Body of pancreas (tissue), 4 donors: ENCODE measurements around the gene TFPI2. TPM values are rescaled to one million over a fixed set of nuclear protein-coding genes. Genes with fewer than 3 reads are reported as not detected.
"Not testable (repeated sequence)": the region's sequence is repeated elsewhere in the genome, so short reads cannot be mapped to it uniquely, and the experiment has no call there.

Experiments
- ATAC-seq: fragments of 150-250 bp; one replicate; pipeline ENCODE4 v1.9.1; 2016
- DNase-seq, 4 donors: peaks; one replicate each; pipeline ENCODE4 v3.0.0-alpha.2; 2019
- H3K27ac ChIP-seq, 4 donors: fragments of 200-600 bp; sonication (generic); 1 replicate in 3 of 4; 2 replicates in 1 of 4; pipeline versions ENCODE4 v1.5.1 to v1.6.1; 2016 to 2019; ENCODE audit warnings: mild to moderate bottlenecking in 1 of 4, mixed read lengths in 1 of 4, moderate library complexity in 1 of 4
- H3K27me3 ChIP-seq, 2 donors: fragments of 200-600 bp; sonication (generic); one replicate each; pipeline ENCODE4 v1.6.0; 2016; ENCODE audit warnings: mild to moderate bottlenecking in 1 of 2
- H3K36me3 ChIP-seq, 2 donors: fragments of 200-600 bp; sonication (generic); replicated peaks in 1 of 2; 2 replicates each; pipeline ENCODE4 v1.5.1; 2016; ENCODE audit warnings: low read depth in 2 of 2; ENCODE audit not compliant: insufficient read depth in 1 of 2
- H3K4me1 ChIP-seq: fragments of 200-600 bp; sonication (generic); one replicate; pipeline ENCODE4 v1.6.0; 2016
- H3K4me3 ChIP-seq, 2 donors: fragments of 200-600 bp; sonication (generic); 1 replicate in 1 of 2; 2 replicates in 1 of 2; pipeline ENCODE4 v1.5.1; 2016 to 2019
- H3K9me3 ChIP-seq, 3 donors: fragments of 200-600 bp; sonication (generic); 1 replicate in 2 of 3; 2 replicates in 1 of 3; pipeline ENCODE4 v1.5.1; 2016
- POLR2A ChIP-seq, 3 donors: fragments of 450-650 bp; IDR thresholded peaks; one replicate each; pipeline ENCODE4 v1.6.1; 2016; ENCODE audit warnings: antibody characterized with exemption in 3 of 3, mild to moderate bottlenecking in 2 of 3
- WGBS, 2 donors: methylation state at CpG; one replicate each; pipeline ENCODE4 v1.1.5; 2017; 5-methylcytosine and 5-hydroxymethylcytosine counted together
- intact Hi-C: fragments of 100-400 bp; cut with DNase I; formaldehyde crosslinking; loops from one replicate; pipeline ENCODE4 v1.15.1; 2023
- total RNA-seq, 2 donors: library from RNA; depleted of rRNA; stranded (reverse); fragments of >200 nt; gene quantifications; one replicate each; pipeline ENCODE4 v1.1.0, GENCODE V29; 2016
- TF ChIP-seq, protein P1 (sequence below), 7 experiments: fragments of 450-650 bp in 4 of 7; fragments of 200-600 bp in 3 of 7; sonication (generic) in 3 of 7; IDR thresholded peaks; one replicate each; pipeline ENCODE4 v1.5.1; 2016 to 2019; ENCODE audit warnings: antibody characterized with exemption in 7 of 7

Gene TFPI2
- total RNA-seq, 2 donors from 2014 or later: 3.3 to 10.9 TPM

DNA sequence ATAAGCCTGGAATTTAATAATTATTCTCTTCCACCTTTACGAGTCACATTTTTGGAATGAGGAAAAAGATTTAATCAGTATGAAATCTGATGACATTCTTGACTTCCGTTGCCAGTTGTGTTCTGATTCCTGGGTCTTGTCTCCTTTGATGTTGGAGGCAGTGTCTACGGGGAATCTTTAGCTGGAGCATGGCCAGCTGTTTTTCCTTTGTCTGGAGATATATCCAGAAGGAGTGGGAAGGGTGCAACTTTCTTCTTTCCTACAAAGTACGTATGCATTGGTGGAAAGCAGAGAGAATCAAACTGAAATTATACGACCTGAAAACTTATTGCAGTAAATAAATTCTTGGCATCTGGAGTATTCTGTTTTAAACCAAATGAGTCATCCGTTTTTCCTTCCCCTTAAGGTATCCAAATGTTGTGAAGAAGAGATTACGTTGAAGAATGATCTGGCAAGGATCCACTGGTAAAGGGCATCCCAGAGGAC, 24.1 kb upstream of the TFPI2 start:
- ATAC-seq: peak; percentile 64
- no peak for DNase-seq
- peaks cover 12% of the 10 kb centered on the region for H3K4me1 ChIP-seq
- intact Hi-C loops: no loop called here
- peak overlapping the region in 3 of 4 donors; percentile 48 to 72 (median 61) for H3K27ac ChIP-seq
- H3K4me3 ChIP-seq: no peak overlapping the region
- no peaks in the 10 kb centered on the region for H3K36me3 ChIP-seq
- TF ChIP-seq POLR2A (IDR thresholded peaks at IDR 0.05): no peak
- TF ChIP-seq, protein P1, sequence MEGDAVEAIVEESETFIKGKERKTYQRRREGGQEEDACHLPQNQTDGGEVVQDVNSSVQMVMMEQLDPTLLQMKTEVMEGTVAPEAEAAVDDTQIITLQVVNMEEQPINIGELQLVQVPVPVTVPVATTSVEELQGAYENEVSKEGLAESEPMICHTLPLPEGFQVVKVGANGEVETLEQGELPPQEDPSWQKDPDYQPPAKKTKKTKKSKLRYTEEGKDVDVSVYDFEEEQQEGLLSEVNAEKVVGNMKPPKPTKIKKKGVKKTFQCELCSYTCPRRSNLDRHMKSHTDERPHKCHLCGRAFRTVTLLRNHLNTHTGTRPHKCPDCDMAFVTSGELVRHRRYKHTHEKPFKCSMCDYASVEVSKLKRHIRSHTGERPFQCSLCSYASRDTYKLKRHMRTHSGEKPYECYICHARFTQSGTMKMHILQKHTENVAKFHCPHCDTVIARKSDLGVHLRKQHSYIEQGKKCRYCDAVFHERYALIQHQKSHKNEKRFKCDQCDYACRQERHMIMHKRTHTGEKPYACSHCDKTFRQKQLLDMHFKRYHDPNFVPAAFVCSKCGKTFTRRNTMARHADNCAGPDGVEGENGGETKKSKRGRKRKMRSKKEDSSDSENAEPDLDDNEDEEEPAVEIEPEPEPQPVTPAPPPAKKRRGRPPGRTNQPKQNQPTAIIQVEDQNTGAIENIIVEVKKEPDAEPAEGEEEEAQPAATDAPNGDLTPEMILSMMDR (IDR thresholded peaks at IDR 0.05): no peak
- 24 to 31% methylated on average over 7 of the region's 7 CpGs for WGBS, 2 donors
- no peaks in the 10 kb centered on the region for H3K27me3 ChIP-seq
- no peaks in the 10 kb centered on the region for H3K9me3 ChIP-seq

DNA sequence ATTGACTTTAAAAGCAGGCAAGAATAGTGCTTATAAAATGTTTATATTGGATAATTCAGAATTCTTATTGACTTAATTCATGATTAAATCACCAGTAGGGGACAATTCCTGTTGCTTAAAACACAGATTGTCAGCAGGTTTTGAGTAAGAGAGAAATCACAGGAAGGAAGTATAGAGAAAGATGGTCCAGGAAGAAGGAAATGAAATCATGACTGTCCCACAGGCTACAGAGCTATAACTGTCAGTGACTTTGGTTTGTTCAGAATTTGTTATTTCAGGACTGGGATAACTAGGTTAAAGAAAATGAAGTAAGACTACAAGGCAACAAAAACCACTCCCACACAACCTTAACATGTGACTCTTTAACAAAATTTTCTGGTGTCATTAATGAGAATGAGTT, 22.6 kb upstream of the TFPI2 start:
- no peaks in the 10 kb centered on the region for H3K27me3 ChIP-seq
- no peak for ATAC-seq
- H3K4me3 ChIP-seq: no peak overlapping the region
- TF ChIP-seq POLR2A (IDR thresholded peaks at IDR 0.05): no peak
- TF ChIP-seq, protein P1 (IDR thresholded peaks at IDR 0.05): no peak
- H3K27ac ChIP-seq: peak overlapping the region in 1 of 4 donors; percentile 61
- intact Hi-C loops: no loop called here
- DNase-seq: no peak
- H3K4me1 ChIP-seq: peaks cover 12% of the 10 kb centered on the region
- no peaks in the 10 kb centered on the region for H3K36me3 ChIP-seq
- H3K9me3 ChIP-seq: no peaks in the 10 kb centered on the region

DNA sequence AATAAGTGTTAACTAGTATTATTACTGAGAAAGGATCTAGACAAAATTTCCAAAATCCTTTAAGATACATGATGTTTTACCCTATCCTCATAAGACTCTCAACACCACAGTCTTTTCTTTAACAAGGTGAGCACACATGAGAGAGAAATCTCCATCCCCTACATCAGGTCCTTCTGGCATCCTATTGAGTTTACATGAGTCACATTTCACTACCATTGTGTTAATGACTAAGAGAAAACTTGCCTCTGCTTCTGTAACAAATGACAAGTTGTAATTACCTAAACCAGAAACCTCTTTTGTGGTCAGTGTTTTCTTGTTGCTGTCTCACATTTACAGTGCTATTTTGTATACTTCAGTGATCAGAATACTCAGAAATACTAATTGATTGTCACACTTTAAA, 21.1 kb upstream of the TFPI2 start:
- H3K9me3 ChIP-seq, H3K27ac ChIP-seq, H3K4me3 ChIP-seq, DNase-seq, H3K36me3 ChIP-seq, H3K27me3 ChIP-seq, ATAC-seq, intact Hi-C loops: not testable (repeated sequence)
- H3K4me1 ChIP-seq: peaks cover 12% of the 10 kb centered on the region

- H3K36me3 ChIP-seq, ATAC-seq, DNase-seq, H3K4me3 ChIP-seq, H3K9me3 ChIP-seq, H3K27me3 ChIP-seq, intact Hi-C loops: not testable (repeated sequence)
- WGBS, 2 donors: 40 to 51% methylated on average over 3 of the region's 3 CpGs
- Histone ChIP-seq H3K27ac (peak overlapping the region in 1 of 4 donors; percentile 18), H3K4me1 (peaks cover 12% of the 10 kb centered on the region)
These were observed 20.7 kb upstream of the TFPI2 start for GRCh38 chr7:93911242-93911641.

DNA sequence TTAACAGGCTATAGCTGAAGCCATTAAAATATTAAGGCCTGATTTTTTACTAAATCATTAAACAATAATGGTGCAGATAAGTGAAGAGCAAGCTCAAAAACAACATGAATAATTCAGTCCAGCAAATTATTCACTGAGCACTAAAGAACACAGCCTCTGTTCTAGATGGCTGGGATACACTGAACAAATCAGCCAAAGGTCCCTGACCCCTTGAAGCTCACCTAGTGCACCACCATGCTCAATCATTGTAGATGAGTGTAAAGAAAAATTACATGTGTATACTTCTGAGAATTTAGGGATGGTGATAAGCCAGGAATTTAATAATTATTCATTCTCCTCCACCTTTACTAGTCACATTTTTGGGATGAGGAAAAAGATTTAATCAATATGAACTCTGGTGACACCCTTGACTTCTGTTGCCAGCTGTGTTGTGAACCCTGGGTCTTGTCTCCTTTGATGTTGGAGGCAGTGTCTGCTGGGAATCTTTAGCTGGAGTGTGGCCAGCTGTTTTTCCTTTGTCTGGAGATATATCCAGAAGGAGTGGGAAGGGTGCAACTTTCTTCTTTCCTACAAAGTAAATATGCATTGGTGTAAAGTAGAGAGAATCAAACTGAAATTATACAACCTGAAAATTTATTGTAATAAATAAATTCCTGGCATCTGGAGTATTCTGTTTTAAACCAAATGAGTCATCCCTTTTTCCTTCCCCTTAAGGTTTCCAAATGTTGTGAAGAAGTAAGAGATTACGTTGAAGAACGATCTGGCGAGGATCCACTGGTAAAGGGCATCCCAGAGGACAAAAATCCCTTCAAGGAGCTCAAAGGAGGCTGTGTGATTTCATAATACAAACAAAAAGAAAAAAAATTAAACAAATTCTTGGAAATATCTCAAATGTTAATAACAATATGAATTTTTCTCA, 19.8 kb upstream of the TFPI2 start:
- Histone ChIP-seq H3K4me3 (no peak overlapping the region), H3K4me1 (peaks cover 12% of the 10 kb centered on the region), H3K36me3 (no peaks in the 10 kb centered on the region), H3K27ac (peak overlapping the region in 1 of 4 donors; percentile 57), H3K27me3 (no peaks in the 10 kb centered on the region), H3K9me3 (no peaks in the 10 kb centered on the region)
- TF ChIP-seq POLR2A (IDR thresholded peaks at IDR 0.05): no peak
- TF ChIP-seq, protein P1 (IDR thresholded peaks at IDR 0.05): no peak
- intact Hi-C loops: no loop called here
- DNase-seq: peak in 3 of 4 donors; percentile 16 to 23 (median 19)
- 40 to 43% methylated on average over 3 of the region's 3 CpGs for WGBS, 2 donors
- ATAC-seq: peak; percentile 59
